Mammary epithelial cell (primary cell): Measurements from ENCODE around the gene PLEKHG1.

Source experiments
- CTCF ChIP-seq, 2 donors: IDR thresholded peaks in 1 of 2; conservative IDR thresholded peaks in 1 of 2; 2 replicates each; pipeline ENCODE4 v1.5.1; 2011 to 2012; ENCODE audit warnings: inconsistent platforms in 2 of 2, low read length in 2 of 2, mild to moderate bottlenecking in 2 of 2, control low read depth in 1 of 2, low read depth in 1 of 2; ENCODE audit not compliant: insufficient read depth in 1 of 2; ENCODE audit errors: extremely low read depth in 1 of 2
- EZH2 ChIP-seq: IDR thresholded peaks from 2 replicates; pipeline ENCODE4 v1.6.1; 2012; ENCODE audit warnings: low read length, inconsistent platforms, borderline replicate concordance

GRCh38 chr6:150576651-150577226 is 22.9 kb upstream of the PLEKHG1 start:
- TF ChIP-seq CTCF (conservative IDR thresholded peaks at IDR 0.05 in 1 of 2, IDR thresholded peaks at IDR 0.05 in 1 of 2; ENCODE audit: extremely low read depth in 1 of 2, insufficient read depth in 1 of 2, low read depth in 1 of 2, low read length in 2 of 2) (no peak), EZH2 (no peak)
